LNCAP (cell line): ENCODE data around the gene LYPD6B.

Experiments
- TF ChIP-seq, protein P1 (sequence below): fragments of 450-650 bp; IDR thresholded peaks from 2 replicates; pipeline ENCODE4 v1.5.1; 2017; ENCODE audit warnings: mild to moderate bottlenecking

Gene LYPD6B

GRCh38 chr2:148998165-148998830 lies 40.2 kb upstream of the LYPD6B start:
- TF ChIP-seq, protein P1, sequence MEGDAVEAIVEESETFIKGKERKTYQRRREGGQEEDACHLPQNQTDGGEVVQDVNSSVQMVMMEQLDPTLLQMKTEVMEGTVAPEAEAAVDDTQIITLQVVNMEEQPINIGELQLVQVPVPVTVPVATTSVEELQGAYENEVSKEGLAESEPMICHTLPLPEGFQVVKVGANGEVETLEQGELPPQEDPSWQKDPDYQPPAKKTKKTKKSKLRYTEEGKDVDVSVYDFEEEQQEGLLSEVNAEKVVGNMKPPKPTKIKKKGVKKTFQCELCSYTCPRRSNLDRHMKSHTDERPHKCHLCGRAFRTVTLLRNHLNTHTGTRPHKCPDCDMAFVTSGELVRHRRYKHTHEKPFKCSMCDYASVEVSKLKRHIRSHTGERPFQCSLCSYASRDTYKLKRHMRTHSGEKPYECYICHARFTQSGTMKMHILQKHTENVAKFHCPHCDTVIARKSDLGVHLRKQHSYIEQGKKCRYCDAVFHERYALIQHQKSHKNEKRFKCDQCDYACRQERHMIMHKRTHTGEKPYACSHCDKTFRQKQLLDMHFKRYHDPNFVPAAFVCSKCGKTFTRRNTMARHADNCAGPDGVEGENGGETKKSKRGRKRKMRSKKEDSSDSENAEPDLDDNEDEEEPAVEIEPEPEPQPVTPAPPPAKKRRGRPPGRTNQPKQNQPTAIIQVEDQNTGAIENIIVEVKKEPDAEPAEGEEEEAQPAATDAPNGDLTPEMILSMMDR: no peak

DNA sequence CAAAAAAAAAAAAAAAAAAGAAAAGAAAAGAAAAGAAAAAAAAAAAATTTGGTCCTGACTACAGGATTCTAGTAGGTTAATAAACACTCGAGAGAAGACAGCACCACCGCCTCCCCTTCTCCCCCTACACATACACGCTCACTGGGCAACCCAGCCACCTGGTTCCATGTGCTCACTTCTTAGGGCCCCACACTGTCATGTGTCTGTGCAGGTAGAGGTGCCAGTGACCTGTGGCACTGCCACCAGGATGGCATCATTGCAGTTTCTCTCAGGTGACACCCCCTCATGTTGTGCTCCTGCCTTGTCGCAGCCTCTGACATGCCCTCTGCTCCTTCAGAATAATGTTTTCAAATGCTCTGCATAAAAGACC lies 39.7 kb upstream of the LYPD6B start:
- TF ChIP-seq, protein P1: no peak

GRCh38 chr2:148999451-148999921 lies 39.0 kb upstream of the LYPD6B start:
- TF ChIP-seq, protein P1: no peak

DNA sequence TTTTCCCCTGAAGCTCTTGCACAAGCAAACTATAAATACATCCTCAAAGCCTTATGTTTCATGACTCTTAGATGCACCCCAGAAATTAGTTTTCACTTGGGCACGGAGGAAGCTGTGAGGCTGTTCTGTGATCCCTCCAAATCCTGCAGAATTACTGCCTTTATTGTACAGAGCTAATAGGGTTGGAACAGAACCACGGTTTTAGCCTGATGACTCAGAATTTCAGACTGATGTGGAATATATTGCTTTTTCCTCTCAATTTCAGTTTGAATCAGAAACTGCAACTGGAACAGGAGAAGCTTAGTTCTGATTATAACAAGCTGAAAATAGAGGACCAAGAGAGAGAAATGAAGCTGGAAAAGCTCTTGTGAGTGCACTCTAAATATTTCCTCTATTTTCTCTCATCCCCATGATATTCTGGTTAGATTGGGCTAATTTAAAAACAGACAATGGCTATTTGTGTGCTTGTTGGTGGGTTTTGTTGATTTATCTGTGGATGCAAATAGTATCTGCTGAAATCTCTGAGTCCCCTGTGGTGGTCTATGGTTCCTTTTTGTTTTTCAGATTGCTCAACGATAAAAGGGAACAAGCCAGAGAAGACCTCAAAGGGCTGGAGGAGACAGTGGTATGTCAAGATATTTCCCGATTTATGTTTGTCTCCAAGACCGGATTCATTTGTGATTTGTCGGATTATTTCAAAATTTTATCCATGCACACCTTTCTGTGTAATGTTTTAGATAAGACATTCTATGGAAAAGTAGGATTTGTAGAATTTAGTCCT lies 38.2 kb upstream of the LYPD6B start:
- TF ChIP-seq, protein P1: no peak

GRCh38 chr2:149001496-149001895 lies 37.0 kb upstream of the LYPD6B start:
- TF ChIP-seq, protein P1: no peak

DNA sequence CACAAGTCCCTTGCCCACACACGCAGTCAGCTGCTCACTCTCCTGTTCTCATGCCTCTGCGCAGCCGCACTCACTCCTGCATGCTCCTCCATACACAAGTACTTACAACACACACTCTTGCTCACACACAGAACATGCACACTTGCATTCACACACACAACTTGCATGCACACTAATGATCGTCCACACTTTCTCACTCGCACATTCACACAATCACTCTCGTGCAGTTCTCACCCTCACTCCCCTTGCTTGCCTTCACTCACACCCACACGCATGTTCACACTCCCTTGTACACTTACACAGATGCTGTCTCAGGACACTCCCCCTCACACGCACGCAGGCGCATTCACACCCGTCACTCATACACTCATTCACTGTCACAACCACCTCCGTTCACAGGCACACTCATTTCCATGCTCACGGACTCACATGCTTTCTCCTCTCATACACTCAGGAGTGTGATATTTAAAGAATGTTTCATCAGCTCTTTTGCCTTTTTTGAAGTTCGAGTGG lies 36.1 kb upstream of the LYPD6B start:
- TF ChIP-seq, protein P1: no peak

DNA sequence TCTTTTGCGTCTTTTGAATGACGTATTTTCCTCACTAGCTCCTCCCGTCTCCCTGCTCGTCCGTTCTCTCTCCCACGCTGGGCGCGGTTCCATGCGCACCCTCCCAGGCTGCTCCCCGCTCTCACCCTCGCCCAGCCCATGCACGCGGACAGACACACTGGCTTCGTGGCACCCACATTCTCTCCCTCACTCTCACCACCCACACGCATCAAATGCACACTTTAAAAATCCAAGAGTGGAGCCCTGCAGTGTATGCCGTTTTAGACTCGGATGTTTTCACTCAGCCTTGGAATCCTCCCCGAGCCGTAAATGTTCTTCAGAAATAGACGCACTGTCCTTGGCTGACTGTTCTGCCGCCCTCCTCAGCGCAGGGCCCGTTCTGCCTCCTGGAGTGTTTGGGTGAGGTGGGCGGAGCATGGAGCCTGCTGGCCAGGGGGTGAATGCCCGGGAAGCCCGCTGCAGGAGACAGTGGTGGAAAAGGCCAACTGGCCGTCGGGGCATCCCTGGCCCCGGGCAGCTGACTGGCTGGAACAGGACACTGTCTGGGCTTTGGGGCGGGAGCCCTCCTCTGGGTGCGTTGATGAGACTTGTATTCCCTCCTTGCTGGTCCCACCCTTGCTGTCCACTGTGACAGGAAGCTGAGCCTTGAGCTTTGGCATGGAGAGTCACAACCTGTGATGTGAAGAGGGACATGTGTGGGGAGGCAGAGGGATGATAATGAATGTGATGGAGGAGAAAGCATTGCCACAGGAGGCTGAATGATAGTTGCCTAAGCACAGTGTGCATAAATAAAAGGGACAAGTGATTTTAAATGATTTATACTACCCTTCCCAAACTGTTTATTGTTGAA lies 35.4 kb upstream of the LYPD6B start:
- TF ChIP-seq, protein P1: no peak
